ENCODE data around the gene SUGCT. TPM values are rescaled to one million over a fixed set of nuclear protein-coding genes. Genes with fewer than 3 reads are reported as not detected.
A peak's percentile ranks its signal among the peaks of the same experiment; 100 is the strongest.

Gene SUGCT
- total and polyA plus RNA-seq, 10 donors, result 1.4 to 13.6 (median 2.5) TPM

- no peaks in the 10 kb centered on the region for H3K4me1 ChIP-seq
- WGBS, 5 donors, result 93 to 100% (median 97%) methylated on average over 2 of the region's 2 CpGs
- no peaks in the 10 kb centered on the region for H3K36me3 ChIP-seq
- no peak overlapping the region for H3K27ac ChIP-seq
- H3K27me3 ChIP-seq (replicated peaks in 1 of 7), result no peaks in the 10 kb centered on the region
- H3K4me3 ChIP-seq, result no peak overlapping the region
- DNase-seq, result no peak
- intact Hi-C loops (cut with DNase I; ENCODE audit: low total_unique reads), result no loop called here
- TF ChIP-seq POLR2AphosphoS5 (IDR thresholded peaks at IDR 0.05) (no peak), POLR2A (IDR thresholded peaks at IDR 0.05) (no peak), CTCF (IDR thresholded peaks at IDR 0.05 in 8 of 11, conservative IDR thresholded peaks at IDR 0.05 in 3 of 11) (no peak)
- no peaks in the 10 kb centered on the region for H3K9me3 ChIP-seq
Observed at GRCh38 chr7:40192036-40192435, 57.2 kb downstream of the SUGCT start.

- WGBS, 5 donors, result 57 to 85% (median 80%) methylated on average over 1 of the region's 1 CpG
- intact Hi-C loops (cut with DNase I; ENCODE audit: low total_unique reads), result no loop called here
- Histone ChIP-seq H3K27me3 (replicated peaks in 1 of 7) (no peaks in the 10 kb centered on the region), H3K4me1 (no peaks in the 10 kb centered on the region), H3K9me3 (no peaks in the 10 kb centered on the region), H3K27ac (no peak overlapping the region), H3K36me3 (no peaks in the 10 kb centered on the region), H3K4me3 (no peak overlapping the region)
- DNase-seq, result no peak
- TF ChIP-seq POLR2AphosphoS5 (IDR thresholded peaks at IDR 0.05) (no peak), CTCF (IDR thresholded peaks at IDR 0.05 in 8 of 11, conservative IDR thresholded peaks at IDR 0.05 in 3 of 11) (no peak)
Observed at GRCh38 chr7:40194745-40195144, 59.9 kb downstream of the SUGCT start.

- no peaks in the 10 kb centered on the region for H3K4me1 ChIP-seq
- intact Hi-C loops (cut with DNase I; ENCODE audit: low total_unique reads), result no loop called here
- H3K27me3 ChIP-seq (replicated peaks in 1 of 7), result no peaks in the 10 kb centered on the region
- 77 to 95% (median 86%) methylated on average over 2 of the region's 2 CpGs for WGBS, 5 donors
- DNase-seq, result no peak
- TF ChIP-seq POLR2AphosphoS5 (IDR thresholded peaks at IDR 0.05) (no peak), CTCF (IDR thresholded peaks at IDR 0.05 in 8 of 11, conservative IDR thresholded peaks at IDR 0.05 in 3 of 11) (no peak), POLR2A (IDR thresholded peaks at IDR 0.05) (no peak)
- no peaks in the 10 kb centered on the region for H3K9me3 ChIP-seq
- H3K4me3 ChIP-seq, result no peak overlapping the region
- no peak overlapping the region for H3K27ac ChIP-seq
- no peaks in the 10 kb centered on the region for H3K36me3 ChIP-seq
Observed at GRCh38 chr7:40197527-40197926, 62.7 kb downstream of the SUGCT start.

- no peak overlapping the region for H3K4me3 ChIP-seq
- intact Hi-C loops (cut with DNase I; ENCODE audit: low total_unique reads), result no loop called here
- H3K27ac ChIP-seq, result no peak overlapping the region
- H3K36me3 ChIP-seq, result no peaks in the 10 kb centered on the region
- H3K9me3 ChIP-seq, result no peaks in the 10 kb centered on the region
- H3K4me1 ChIP-seq, result no peaks in the 10 kb centered on the region
- WGBS, 5 donors, result 37 to 89% (median 46%) methylated on average over 2 of the region's 2 CpGs
- TF ChIP-seq POLR2AphosphoS5 (IDR thresholded peaks at IDR 0.05), result no peak
- TF ChIP-seq CTCF (IDR thresholded peaks at IDR 0.05 in 8 of 11, conservative IDR thresholded peaks at IDR 0.05 in 3 of 11), result peak in 1 of 11 experiments; percentile 13
- no peak for TF ChIP-seq POLR2A (IDR thresholded peaks at IDR 0.05)
- no peak for DNase-seq
- no peaks in the 10 kb centered on the region for H3K27me3 ChIP-seq (replicated peaks in 1 of 7)
Observed at GRCh38 chr7:40199076-40199802, 64.4 kb downstream of the SUGCT start.
